Measurements from ENCODE around the gene ACAT2.
"Not testable (repeated sequence)": the region's sequence is repeated elsewhere in the genome, so short reads cannot be mapped to it uniquely, and the experiment has no call there.

ACAT2 gene

GRCh38 chr6:159724778-159725177 is 37.1 kb upstream of the ACAT2 start:
- TF ChIP-seq CTCF (conservative IDR thresholded peaks at IDR 0.05; ENCODE audit: low read depth) = no peak
- POLR2A ChIA-PET (ENCODE audit: low non-redundant PET) = no interaction called here
- no peak overlapping the region for H3K27ac ChIP-seq
- CTCF ChIA-PET = no interaction called here
- DNase-seq (ENCODE audit: low spot score) = no peak

- CTCF ChIA-PET; DNase-seq (ENCODE audit: low spot score); POLR2A ChIA-PET (ENCODE audit: low non-redundant PET); H3K27ac ChIP-seq: not testable (repeated sequence)
Observed at GRCh38 chr6:159725208-159725607, 36.6 kb upstream of the ACAT2 start.

- ChIA-PET CTCF (interaction anchor here (0.6 to 1.1 kb wide), 3 partner anchors 33 to 567 kb away, joined by 4 read pairs; partner anchors contain the start of gene SOD2), POLR2A (ENCODE audit: low non-redundant PET) (interaction anchor here (0.7 to 1.6 kb wide), 4 partner anchors 9 to 63 kb away, joined by 3 to 8 read pairs (median 6); partner anchors contain the start of genes MRPL18, SOD2 and TCP1)
- no peak for DNase-seq (ENCODE audit: low spot score)
- peak overlapping the region; percentile 98 for H3K27ac ChIP-seq
- TF ChIP-seq CTCF (conservative IDR thresholded peaks at IDR 0.05; ENCODE audit: low read depth) = no peak
Observed at GRCh38 chr6:159726255-159726917, 35.5 kb upstream of the ACAT2 start.

- ChIA-PET POLR2A (ENCODE audit: low non-redundant PET) (interaction anchor here (0.6 to 1.6 kb wide), 5 partner anchors 8 to 226 kb away, joined by 3 to 8 read pairs (median 5); partner anchors contain the start of genes MRPL18, SOD2 and TCP1), CTCF (interaction anchor here (0.9 to 1.1 kb wide), 2 partner anchors 34 to 36 kb away, joined by 4 read pairs; partner anchors contain the start of gene SOD2)
- no peak for TF ChIP-seq CTCF (conservative IDR thresholded peaks at IDR 0.05; ENCODE audit: low read depth)
- peak within 1 kb of the TSS; percentile 98 for H3K27ac ChIP-seq
- peak; percentile 92 for DNase-seq (ENCODE audit: low spot score)
Observed at GRCh38 chr6:159726918-159727716, 34.7 kb upstream of the ACAT2 start, which contains the start of gene WTAP. WTAP (plus strand) TSS chr6:159727506; CDS start chr6:159736266, 8,760 bp downstream.

- peak overlapping the region; percentile 98 for H3K27ac ChIP-seq
- POLR2A ChIA-PET (ENCODE audit: low non-redundant PET) = interaction anchor here (1.6 kb wide), 1 partner anchor 8 kb away, joined by 5 read pairs; no protein-coding TSS in a partner anchor
- no peak for DNase-seq (ENCODE audit: low spot score)
- no peak for TF ChIP-seq CTCF (conservative IDR thresholded peaks at IDR 0.05; ENCODE audit: low read depth)
- CTCF ChIA-PET = interaction anchor here (0.7 kb wide), 1 partner anchor 268 kb away, joined by 3 read pairs; no protein-coding TSS in a partner anchor
Observed at GRCh38 chr6:159727717-159728445, 34.0 kb upstream of the ACAT2 start.

GRCh38 chr6:159728531-159728964 is 33.3 kb upstream of the ACAT2 start:
- POLR2A ChIA-PET (ENCODE audit: low non-redundant PET) = no interaction called here
- no peak overlapping the region for H3K27ac ChIP-seq
- CTCF ChIA-PET = interaction anchor here (0.7 kb wide), 1 partner anchor 267 kb away, joined by 3 read pairs; no protein-coding TSS in a partner anchor
- no peak for TF ChIP-seq CTCF (conservative IDR thresholded peaks at IDR 0.05; ENCODE audit: low read depth)
- no peak for DNase-seq (ENCODE audit: low spot score)

Measured in RWPE1 (cell line).